Neural cell (in vitro differentiated cells): Measurements from ENCODE around the gene SEPTIN2. TPM values are rescaled to one million over a fixed set of nuclear protein-coding genes. Genes with fewer than 3 reads are reported as not detected.

Experiments used
- H2AFZ ChIP-seq: fragments of 200-600, 300-800 bp; sonication (generic), shearing (Covaris generic); 2 replicates; pipeline ENCODE4 v1.6.0; 2014; ENCODE audit warnings: low read depth, mild to moderate bottlenecking, antibody characterized with exemption, low read length, moderate library complexity
- H3F3A ChIP-seq: fragments of 200-600 bp; shearing (Covaris generic); 2 replicates; pipeline ENCODE4 v1.6.1; 2016; ENCODE audit warnings: mild to moderate bottlenecking, moderate library complexity, mixed read lengths, antibody characterized with exemption, low read length; ENCODE audit not compliant: insufficient read depth, poor library complexity, severe bottlenecking
- H3K27ac ChIP-seq: fragments of 200-600, 300-800 bp; sonication (generic), shearing (Covaris generic); 2 replicates; pipeline ENCODE4 v1.5.1; 2014; ENCODE audit warnings: mild to moderate bottlenecking, low read length, moderate library complexity
- H3K27me3 ChIP-seq: fragments of 300-800, 200-600 bp; sonication (generic), shearing (Covaris generic); 2 replicates; pipeline ENCODE4 v1.6.0; 2014; ENCODE audit warnings: mild to moderate bottlenecking, low read depth, low read length, moderate library complexity; ENCODE audit not compliant: insufficient read depth
- H3K36me3 ChIP-seq: fragments of 300-800, 200-600 bp; sonication (generic), shearing (Covaris generic); 2 replicates; pipeline ENCODE4 v1.5.1; 2014; ENCODE audit warnings: mild to moderate bottlenecking, antibody characterized with exemption, low read length, moderate library complexity; ENCODE audit not compliant: insufficient read depth
- H3K4me2 ChIP-seq: fragments of 300-800, 200-600 bp; sonication (generic), shearing (Covaris generic); 2 replicates; pipeline ENCODE4 v1.6.0; 2014; ENCODE audit warnings: mild to moderate bottlenecking, low read length
- H3K4me3 ChIP-seq: fragments of 300-800, 200-600 bp; sonication (generic), shearing (Covaris generic); 2 replicates; pipeline ENCODE4 v1.5.1; 2014; ENCODE audit warnings: mild to moderate bottlenecking, low read length, moderate library complexity
- H3K79me2 ChIP-seq: fragments of 200-600 bp; shearing (Covaris generic); replicated peaks from 2 replicates; pipeline ENCODE4 v1.6.0; 2014; ENCODE audit warnings: mild to moderate bottlenecking, low read length, moderate library complexity; ENCODE audit not compliant: insufficient read depth
- H3K9ac ChIP-seq: fragments of 300-800, 200-600 bp; sonication (generic), shearing (Covaris generic); 2 replicates; pipeline ENCODE4 v1.6.1; 2016; ENCODE audit warnings: mild to moderate bottlenecking, low read length, mixed read lengths
- H3K9me2 ChIP-seq: fragments of 200-600 bp; shearing (Covaris generic); 2 replicates; pipeline ENCODE4 v1.6.1; 2016; ENCODE audit warnings: mild to moderate bottlenecking, low read length, mixed read lengths; ENCODE audit not compliant: insufficient read depth
- H3K9me3 ChIP-seq: fragments of 200-600, 300-800 bp; sonication (generic), shearing (Covaris generic); 2 replicates; pipeline ENCODE4 v1.6.1; 2016; ENCODE audit warnings: mild to moderate bottlenecking, mixed run types, low read length, moderate library complexity, mixed read lengths
- H4K20me1 ChIP-seq: fragments of 200-600 bp; shearing (Covaris generic); 2 replicates; pipeline ENCODE4 v1.6.1; 2016; ENCODE audit warnings: mild to moderate bottlenecking, mixed run types; ENCODE audit not compliant: insufficient read depth
- CTCF ChIP-seq: fragments of 450-650 bp; IDR thresholded peaks from 2 replicates; pipeline ENCODE4 v1.5.1; 2014; ENCODE audit warnings: antibody characterized with exemption, mild to moderate bottlenecking, moderate library complexity; ENCODE audit not compliant: poor library complexity, severe bottlenecking
- EP300 ChIP-seq: fragments of 450-650 bp; conservative IDR thresholded peaks from 2 replicates; pipeline ENCODE4 v1.6.1; 2014; ENCODE audit warnings: antibody characterized with exemption, mild to moderate bottlenecking, moderate library complexity; ENCODE audit not compliant: poor library complexity, severe bottlenecking
- EZH2 ChIP-seq: fragments of 200-600, 300-800 bp; shearing (Covaris generic), sonication (generic); IDR thresholded peaks from 2 replicates; pipeline ENCODE4 v1.6.1; 2014; ENCODE audit warnings: antibody characterized with exemption, low read length, borderline replicate concordance, mild to moderate bottlenecking; ENCODE audit not compliant: insufficient read depth, poor library complexity, severe bottlenecking
- MXI1 ChIP-seq: fragments of 450-650 bp; conservative IDR thresholded peaks from 2 replicates; pipeline ENCODE4 v1.6.1; 2014; ENCODE audit warnings: antibody characterized with exemption, mild to moderate bottlenecking; ENCODE audit not compliant: poor library complexity, severe bottlenecking
- POLR2AphosphoS5 ChIP-seq: IDR thresholded peaks from 2 replicates; pipeline ENCODE4 v1.6.1; 2012
- RAD21 ChIP-seq: fragments of 450-650 bp; conservative IDR thresholded peaks from 2 replicates; pipeline ENCODE4 v1.6.1; 2014; ENCODE audit warnings: antibody characterized with exemption, mild to moderate bottlenecking, moderate library complexity
- REST ChIP-seq: IDR thresholded peaks from 2 replicates; pipeline ENCODE4 v1.6.1; 2012; ENCODE audit warnings: borderline replicate concordance
- SMC3 ChIP-seq: fragments of 450-650 bp; conservative IDR thresholded peaks from 2 replicates; pipeline ENCODE4 v1.6.1; 2014; ENCODE audit warnings: antibody characterized with exemption, mild to moderate bottlenecking, moderate library complexity; ENCODE audit not compliant: poor library complexity
- TAF1 ChIP-seq: IDR thresholded peaks from 2 replicates; pipeline ENCODE4 v1.6.1; 2012; ENCODE audit warnings: low read depth
- polyA plus RNA-seq: library from polyadenylated mRNA; depleted of rRNA; stranded (reverse); fragments of >200 nt; gene quantifications from 2 replicates; pipeline ENCODE4 v1.2.3, GENCODE V29; 2014

SEPTIN2 gene
- polyA plus RNA-seq, 1 donor from 2014 or later = 467 TPM

- H2AFZ ChIP-seq = no peak overlapping the region
- no peak overlapping the region for H3K27ac ChIP-seq
- no peaks in the 10 kb centered on the region for H3K27me3 ChIP-seq
- no peak overlapping the region for H3K9ac ChIP-seq
- no peaks in the 10 kb centered on the region for H3K36me3 ChIP-seq
- H3F3A ChIP-seq = no peaks in the 10 kb centered on the region
- H3K79me2 ChIP-seq = peaks cover 28% of the 10 kb centered on the region
- H4K20me1 ChIP-seq = no peaks in the 10 kb centered on the region
- TF ChIP-seq RAD21 = no peak
- no peak for TF ChIP-seq EP300
- TF ChIP-seq EZH2 = no peak
- H3K4me2 ChIP-seq = no peak overlapping the region
- no peak overlapping the region for H3K4me3 ChIP-seq
- no peaks in the 10 kb centered on the region for H3K9me2 ChIP-seq
- H3K9me3 ChIP-seq = no peaks in the 10 kb centered on the region
Observed at GRCh38 chr2:241308267-241308666, 7.5 kb upstream of the SEPTIN2 start.

GRCh38 chr2:241308832-241309500 is 6.8 kb upstream of the SEPTIN2 start:
- Histone ChIP-seq H3K9ac (no peak overlapping the region), H3K79me2 (peaks cover 33% of the 10 kb centered on the region), H3K36me3 (no peaks in the 10 kb centered on the region), H3K9me2 (no peaks in the 10 kb centered on the region), H3K4me2 (no peak overlapping the region), H3K4me3 (no peak overlapping the region), H4K20me1 (no peaks in the 10 kb centered on the region), H3F3A (no peaks in the 10 kb centered on the region), H3K27me3 (no peaks in the 10 kb centered on the region), H3K27ac (no peak overlapping the region), H3K9me3 (no peaks in the 10 kb centered on the region), H2AFZ (no peak overlapping the region)
- TF ChIP-seq CTCF = no peak
- TF ChIP-seq MXI1 = no peak
- no peak for TF ChIP-seq RAD21
- TF ChIP-seq TAF1 = no peak
- TF ChIP-seq POLR2AphosphoS5 = no peak
- no peak for TF ChIP-seq EP300
- no peak for TF ChIP-seq REST
- TF ChIP-seq SMC3 = no peak
- no peak for TF ChIP-seq EZH2
